ENCODE measurements around the gene KMT2D.

The KMT2D gene

GRCh38 chr12:49052451-49053208, 8.0 kb downstream of the KMT2D start:
- no peak for DNase-seq

- no peak for DNase-seq
Measured at GRCh38 chr12:49051777-49052438, 8.7 kb downstream of the KMT2D start.

GRCh38 chr12:49051373-49051764, 9.2 kb downstream of the KMT2D start:
- no peak for DNase-seq

- no peak for DNase-seq
Measured at GRCh38 chr12:49050507-49051372, 9.9 kb downstream of the KMT2D start.

GRCh38 chr12:49049566-49050224, 10.9 kb downstream of the KMT2D start:
- DNase-seq: no peak

- no peak for DNase-seq
Measured at GRCh38 chr12:49048953-49049352, 11.6 kb downstream of the KMT2D start.

- no peak for DNase-seq
Measured at GRCh38 chr12:49046129-49046895, 14.3 kb downstream of the KMT2D start.

- no peak for DNase-seq
Measured at GRCh38 chr12:49044660-49045059, 15.9 kb downstream of the KMT2D start.

GRCh38 chr12:49043856-49044258, 16.7 kb downstream of the KMT2D start:
- peak; percentile 1 to 17 for DNase-seq

GRCh38 chr12:49043241-49043640, 17.4 kb downstream of the KMT2D start:
- DNase-seq: no peak

- DNase-seq: no peak
Measured at GRCh38 chr12:49041881-49042484, 18.6 kb downstream of the KMT2D start.

GRCh38 chr12:49041036-49041880, 19.3 kb downstream of the KMT2D start:
- DNase-seq: no peak

- DNase-seq: no peak
Measured at GRCh38 chr12:49040364-49040855, 20.2 kb downstream of the KMT2D start.

- no peak for DNase-seq
Measured at GRCh38 chr12:49039421-49040363, 20.9 kb downstream of the KMT2D start.

- DNase-seq: no peak
Measured at GRCh38 chr12:49038291-49038955, 22.2 kb downstream of the KMT2D start.

GRCh38 chr12:49037947-49038237, 22.7 kb downstream of the KMT2D start:
- DNase-seq: no peak

GRCh38 chr12:49037111-49037946, 23.3 kb downstream of the KMT2D start:
- DNase-seq: no peak

- DNase-seq: no peak
Measured at GRCh38 chr12:49036029-49036428, 24.6 kb downstream of the KMT2D start.
